GM12878 (cell line): Measurements from ENCODE around the gene HECTD2. TPM values are rescaled to one million over a fixed set of nuclear protein-coding genes. Genes with fewer than 3 reads are reported as not detected.
"Not testable (repeated sequence)": the region's sequence is repeated elsewhere in the genome, so short reads cannot be mapped to it uniquely, and the experiment has no call there.

Experiments used
- ATAC-seq: fragments of 200-7000 bp; cut with Tn5 transposase; 3 replicates; pipeline ENCODE4 v1.9.1; 2020; ENCODE audit warnings: mild to moderate bottlenecking, moderate library complexity
- BruUV-seq: library from RNA; stranded (reverse); fragments of 400-500 nt; replicated peaks from 2 replicates; lab custom pipeline; 2021; lab: Mats Ljungman, UMichigan
- CTCF ChIA-PET: fragments of 300-600 bp; sonication (Branson Sonifier 250); formaldehyde crosslinking; extraction: SDS; loops from one replicate; lab custom pipeline; 2021; ENCODE audit warnings: inconsistent platforms; lab: Yijun Ruan, JAX
- POLR2A ChIA-PET: fragments of 350-600 bp; formaldehyde crosslinking; extraction: SDS; loops from one replicate; lab custom pipeline; 2021; ENCODE audit warnings: inconsistent platforms; lab: Charles Lee
- RAD21 ChIA-PET: fragments of 300-600 bp; sonication (Branson Sonifier 250); formaldehyde crosslinking; loops from one replicate; lab custom pipeline; 2023; ENCODE audit warnings: antibody characterized with exemption; ENCODE audit not compliant: unreplicated experiment; lab: Charles Lee
- SMC1A ChIA-PET: fragments of 300-600 bp; sonication (Branson Sonifier 250); formaldehyde crosslinking; loops from one replicate; lab custom pipeline; 2023; ENCODE audit not compliant: unreplicated experiment, uncharacterized antibody; lab: Charles Lee
- DNase-seq: peaks from one replicate; pipeline ENCODE4 v3.0.0-alpha.2; 2011; ENCODE audit warnings: low read depth, low spot score
- FAIRE-seq: peaks from 3 replicates; lab custom pipeline; 2011; peaks lifted over from hg19 to GRCh38; lab: Jason Lieb, UNC
- H2AFZ ChIP-seq: 2 replicates; pipeline ENCODE4 v1.6.0; 2011; ENCODE audit warnings: low read depth, low read length, control low read depth; ENCODE audit not compliant: control insufficient read depth
- H3K27ac ChIP-seq: 2 replicates; pipeline ENCODE4 v1.5.1; 2011; ENCODE audit warnings: control low read depth; ENCODE audit not compliant: control insufficient read depth, insufficient read depth
- H3K27me3 ChIP-seq, 2 experiments: replicated peaks in 1 of 2; 2 replicates each; pipeline versions ENCODE4 v1.6.0 to v1.6.1; 2011; ENCODE audit warnings: low read length in 1 of 2; ENCODE audit not compliant: control insufficient read depth in 2 of 2, insufficient read depth in 2 of 2
- H3K36me3 ChIP-seq, 2 experiments: 2 replicates each; pipeline ENCODE4 v1.5.1; 2011; ENCODE audit warnings: low read length in 1 of 2; ENCODE audit not compliant: control insufficient read depth in 2 of 2, insufficient read depth in 2 of 2
- H3K4me1 ChIP-seq: 2 replicates; pipeline ENCODE4 v1.6.1; 2011; ENCODE audit warnings: mild to moderate bottlenecking, low read length, moderate library complexity, mixed read lengths; ENCODE audit not compliant: control insufficient read depth, insufficient read depth
- H3K4me2 ChIP-seq: 2 replicates; pipeline ENCODE4 v1.6.0; 2011; ENCODE audit warnings: control low read depth; ENCODE audit not compliant: control insufficient read depth, insufficient read depth
- H3K4me3 ChIP-seq: fragments of 200-600 bp; sonication (generic); 2 replicates; pipeline ENCODE4 v1.5.1; 2016
- H3K79me2 ChIP-seq: 2 replicates; pipeline ENCODE4 v1.6.0; 2011; ENCODE audit warnings: low read length; ENCODE audit not compliant: control insufficient read depth, insufficient read depth
- H3K9ac ChIP-seq: 2 replicates; pipeline ENCODE4 v1.8.0; 2011; ENCODE audit warnings: low read length, control low read depth, mixed read lengths; ENCODE audit not compliant: control insufficient read depth, insufficient read depth
- H3K9me3 ChIP-seq: replicated peaks from 3 replicates; pipeline ENCODE4 v1.5.1; 2011; ENCODE audit warnings: mild to moderate bottlenecking, low read length; ENCODE audit not compliant: control insufficient read depth, insufficient read depth
- H4K20me1 ChIP-seq: 2 replicates; pipeline ENCODE4 v1.6.0; 2011; ENCODE audit not compliant: control insufficient read depth, insufficient read depth
- BCLAF1 ChIP-seq: fragments of 450-650 bp; IDR thresholded peaks from 2 replicates; pipeline ENCODE4 v1.6.1; 2017; ENCODE audit warnings: antibody characterized with exemption, mild to moderate bottlenecking, moderate library complexity
- CREM ChIP-seq: IDR thresholded peaks from 2 replicates; pipeline ENCODE4 v1.6.1; 2014; ENCODE audit warnings: antibody characterized with exemption, low read depth
- EP300 ChIP-seq, 2 experiments: fragments of 150-350 bp in 1 of 2; IDR thresholded peaks; 2 replicates each; pipeline ENCODE4 v1.6.1; 2011 to 2012; ENCODE audit warnings: low read depth in 2 of 2, low read length in 2 of 2, borderline replicate concordance in 1 of 2, improper control_type of control experiment in 1 of 2, inconsistent platforms in 1 of 2; ENCODE audit not compliant: control insufficient read depth in 1 of 2
- ESRRA ChIP-seq: IDR thresholded peaks from 2 replicates; pipeline ENCODE4 v1.6.1; 2012; ENCODE audit warnings: mild to moderate bottlenecking, low read length, improper control_type of control experiment
- MEF2A ChIP-seq: IDR thresholded peaks from 2 replicates; pipeline ENCODE4 v1.6.1; 2011; ENCODE audit warnings: low read depth, mild to moderate bottlenecking, low read length, moderate library complexity; ENCODE audit not compliant: insufficient read depth
- NKRF ChIP-seq: fragments of 450-650 bp; conservative IDR thresholded peaks from 2 replicates; pipeline ENCODE4 v1.6.1; 2017; ENCODE audit warnings: mild to moderate bottlenecking, moderate library complexity
- NR2C2 ChIP-seq: IDR thresholded peaks from 2 replicates; pipeline ENCODE4 v1.6.1; 2011; ENCODE audit warnings: borderline replicate concordance, low read depth; ENCODE audit not compliant: control insufficient read depth, insufficient read length
- POLR2A ChIP-seq: IDR thresholded peaks from 2 replicates; pipeline ENCODE4 v1.6.1; 2011; ENCODE audit warnings: low read depth, mild to moderate bottlenecking, low read length
- POLR2AphosphoS5 ChIP-seq: IDR thresholded peaks from 2 replicates; pipeline ENCODE4 v1.6.1; 2011; ENCODE audit warnings: mild to moderate bottlenecking, low read length, inconsistent platforms
- SMAD1 ChIP-seq: fragments of 450-650 bp; IDR thresholded peaks from 2 replicates; pipeline ENCODE4 v1.6.1; 2018; ENCODE audit warnings: mild to moderate bottlenecking, low read depth; ENCODE audit not compliant: partially characterized antibody
- WGBS: methylation state at CpG from one replicate; pipeline ENCODE4 v1.1.6; 2016; ENCODE audit warnings: low lambda C conversion rate; ENCODE audit not compliant: insufficient replicate concordance, insufficient coverage; ENCODE audit errors: missing lambda C conversion rate; 5-methylcytosine and 5-hydroxymethylcytosine counted together
- in situ Hi-C: fragments of 300-500 bp; cut with MboI; formaldehyde crosslinking; loops from 9 replicates; pipeline ENCODE4 v1.14.3; 2018; ENCODE audit warnings: mixed read lengths
- intact Hi-C: fragments of 100-400 bp; cut with micrococcal nuclease; formaldehyde crosslinking; loops from one replicate; pipeline ENCODE4 v1.14.2; 2022; ENCODE audit not compliant: unreplicated experiment
- polyA plus RNA-seq, 11 experiments: library from polyadenylated mRNA; depleted of rRNA in 4 of 11; unstranded in 6 of 11; stranded (reverse) in 5 of 11; fragments of >200 nt; fragmentation: Nextera tagmentation in 4 of 11; fragmentation: Illumina TruSeq in 1 of 11; extraction: Ambion mirVana in 4 of 11; extraction: Trizol in 1 of 11; gene quantifications; 1 replicate in 1 of 11; 2 replicates in 10 of 11; pipeline versions ENCODE4 v1.2.1 to v1.2.3, GENCODE V29; 2011 to 2016; ENCODE audit warnings: inconsistent platforms in 2 of 11, missing spikeins in 2 of 11, low read depth in 1 of 11
- total RNA-seq, 4 experiments: library from RNA; depleted of rRNA in 3 of 4; stranded (reverse); fragments of >200 nt in 3 of 4; fragmentation: Illumina TruSeq in 1 of 4; extraction: Trizol in 1 of 4; gene quantifications; 2 replicates each; pipeline versions ENCODE4 v1.2.1 to v1.2.3, GENCODE V29; 2013 to 2021

Gene HECTD2
- total and polyA plus RNA-seq, 10 of the 15 experiments (the other 5 are each of a cell fraction or from before 2014, with no cell fraction given), result 0.87 to 3.0 (median 1.7) TPM

- TF ChIP-seq NKRF (no peak), POLR2A (no peak), ESRRA (no peak)
Measured at GRCh38 chr10:91528768-91529167, 118.6 kb downstream of the HECTD2 start (continued).

GRCh38 chr10:91534789-91535188, 124.6 kb downstream of the HECTD2 start:
- H3K79me2 ChIP-seq, SMC1A ChIA-PET, intact Hi-C loops, RAD21 ChIA-PET, DNase-seq, H3K9me3 ChIP-seq, H3K9ac ChIP-seq, POLR2A ChIA-PET, H2AFZ ChIP-seq, H3K27me3 ChIP-seq, ATAC-seq, FAIRE-seq, H3K4me3 ChIP-seq, H3K4me1 ChIP-seq, in situ Hi-C loops, H3K4me2 ChIP-seq, H3K36me3 ChIP-seq, H3K27ac ChIP-seq, H4K20me1 ChIP-seq, CTCF ChIA-PET, BruUV-seq: not testable (repeated sequence)
- WGBS, result no CpG with 5 or more reads among the region's 1 CpG

- no TSS peak for BruUV-seq
- Histone ChIP-seq H3K4me2 (no peak overlapping the region), H3K36me3 (no peaks in the 10 kb centered on the region), H2AFZ (no peak overlapping the region), H3K9me3 (no peaks in the 10 kb centered on the region), H3K27ac (no peak overlapping the region), H3K27me3 (no peaks in the 10 kb centered on the region; a peak in 1 of 4 replicates), H3K4me1 (no peaks in the 10 kb centered on the region; the same call in 1 of the 2 replicates), H3K4me3 (no peak overlapping the region), H4K20me1 (no peaks in the 10 kb centered on the region), H3K9ac (no peak overlapping the region), H3K79me2 (no peaks in the 10 kb centered on the region)
- no peak for ATAC-seq
- ChIA-PET SMC1A (no interaction called here), RAD21 (no interaction called here), POLR2A (no interaction called here), CTCF (no interaction called here)
- 50% methylated on average over 4 of the region's 4 CpGs for WGBS
- FAIRE-seq, result no peak
- intact Hi-C loops, result no loop called here
- no peak for DNase-seq
- in situ Hi-C loops, result no loop called here
- no peak for TF ChIP-seq NR2C2
- no peak for TF ChIP-seq MEF2A
- no peak for TF ChIP-seq SMAD1
- TF ChIP-seq POLR2AphosphoS5, result no peak
- TF ChIP-seq BCLAF1, result no peak
- TF ChIP-seq EP300 (IDR thresholded peaks at IDR 0.05; ENCODE audit: borderline replicate concordance in 1 of 2, control insufficient read depth in 1 of 2, low read depth in 2 of 2, low read length in 2 of 2), result no peak
- TF ChIP-seq CREM, result no peak
Measured at GRCh38 chr10:91536111-91536510, 126.0 kb downstream of the HECTD2 start.
